GM18508 (cell line): ENCODE measurements around the gene BPIFB6.

Experiments used
- ATAC-seq: cut with Tn5 transposase; IDR thresholded peaks from one replicate; pipeline ENCODE4 v1.9.1; 2021; ENCODE audit warnings: moderate number of reproducible peaks; ENCODE audit not compliant: insufficient read depth, unreplicated experiment

BPIFB6 gene

DNA sequence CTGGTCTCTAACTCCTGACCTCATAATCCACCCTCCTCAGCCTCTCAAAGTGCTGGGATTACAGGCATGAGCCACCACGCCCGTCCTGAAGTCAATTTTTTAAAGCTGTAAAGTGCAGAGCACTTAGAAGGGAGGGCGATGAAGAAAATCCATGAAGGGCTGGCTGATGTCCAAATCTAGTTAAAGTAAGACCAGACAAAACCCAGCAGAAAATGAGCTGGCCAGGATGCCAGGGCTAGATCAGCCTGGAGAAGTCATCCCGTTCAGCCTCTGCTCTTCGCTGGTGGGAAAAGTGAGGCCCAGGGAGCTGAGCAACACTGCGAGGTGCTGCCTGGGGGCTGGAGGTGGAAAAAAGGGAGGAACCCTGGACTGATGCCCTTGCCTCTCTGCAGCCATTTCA lies 51.1 kb downstream of the BPIFB6 start:
- ATAC-seq = no peak

DNA sequence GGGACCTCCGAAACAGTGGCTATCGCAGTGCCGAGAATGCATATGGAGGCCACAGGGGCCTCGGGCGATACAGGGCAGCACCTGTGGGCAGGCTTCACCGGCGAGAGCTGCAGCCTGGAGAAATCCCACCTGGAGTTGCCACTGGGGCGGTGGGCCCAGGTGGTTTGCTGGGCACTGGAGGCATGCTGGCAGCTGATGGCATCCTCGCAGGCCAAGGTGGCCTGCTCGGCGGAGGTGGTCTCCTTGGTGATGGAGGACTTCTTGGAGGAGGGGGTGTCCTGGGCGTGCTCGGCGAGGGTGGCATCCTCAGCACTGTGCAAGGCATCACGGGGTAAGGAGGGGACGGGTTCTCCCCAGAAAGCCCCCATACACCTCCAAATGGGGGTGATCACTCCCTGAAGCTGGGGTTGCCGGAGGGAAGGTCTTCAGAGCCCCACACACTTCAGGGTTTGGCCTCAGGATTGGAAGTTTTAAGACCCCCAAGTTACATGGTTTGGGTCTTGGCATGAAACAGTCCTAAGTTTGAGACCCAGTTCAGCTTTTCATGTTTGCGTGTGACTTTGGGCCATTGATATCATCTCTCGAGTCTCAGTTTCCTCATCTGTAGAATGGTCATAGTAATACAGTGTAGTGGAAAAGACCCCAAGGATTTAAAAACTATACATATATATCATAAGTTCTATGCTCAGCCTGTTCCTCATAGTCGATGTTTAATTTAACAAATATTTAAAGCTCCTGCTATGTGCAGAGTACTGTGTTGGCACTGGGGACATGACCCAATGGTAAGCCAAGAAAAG lies 52.3 kb downstream of the BPIFB6 start:
- no peak for ATAC-seq

DNA sequence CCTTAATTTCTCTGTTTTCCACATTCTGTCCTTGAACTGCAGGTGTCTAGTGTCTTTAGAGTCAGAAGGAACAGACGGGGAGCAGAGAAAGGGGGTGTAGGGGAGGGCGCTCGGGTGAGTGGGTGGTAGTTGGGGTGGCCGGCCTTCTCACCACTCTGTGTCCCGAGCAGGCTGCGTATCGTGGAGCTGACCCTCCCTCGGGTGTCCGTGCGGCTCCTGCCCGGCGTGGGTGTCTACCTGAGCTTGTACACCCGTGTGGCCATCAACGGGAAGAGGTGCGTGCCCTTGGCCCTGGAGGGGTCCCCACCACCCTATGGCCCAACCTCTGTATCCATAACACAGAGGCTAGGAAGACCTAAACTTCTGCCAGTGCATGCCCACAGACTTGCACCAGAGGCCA lies 53.3 kb downstream of the BPIFB6 start:
- ATAC-seq = no peak

DNA sequence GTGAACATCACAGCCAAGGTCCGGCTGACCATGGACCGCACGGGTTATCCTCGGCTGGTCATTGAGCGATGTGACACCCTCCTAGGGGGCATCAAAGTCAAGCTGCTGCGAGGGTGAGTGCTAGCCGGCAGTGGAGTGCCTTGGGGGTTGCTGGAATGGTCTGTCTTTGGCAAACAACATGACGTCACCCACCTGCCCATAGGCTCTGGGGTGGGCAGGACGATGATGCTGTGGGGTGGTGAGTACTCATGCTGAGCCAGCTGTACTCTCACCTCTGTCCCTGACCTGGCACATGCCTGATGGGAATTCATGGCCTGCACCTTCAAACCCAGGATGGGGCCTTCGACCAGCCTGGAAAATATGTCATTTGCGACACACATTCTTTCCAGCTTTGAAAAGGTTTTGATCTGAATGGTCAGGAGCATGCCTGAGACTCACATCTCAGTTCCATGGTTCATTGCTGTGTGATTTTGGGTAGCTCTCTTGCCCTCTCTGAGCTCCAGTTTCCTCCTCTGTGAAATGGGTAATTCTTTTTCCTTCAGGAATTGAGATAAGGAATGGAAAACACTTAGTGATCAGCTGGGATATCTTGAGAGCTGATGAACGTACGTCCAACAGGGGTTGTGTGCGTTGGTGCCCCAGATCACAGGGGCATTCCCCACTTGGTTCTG lies 54.7 kb downstream of the BPIFB6 start:
- no peak for ATAC-seq

DNA sequence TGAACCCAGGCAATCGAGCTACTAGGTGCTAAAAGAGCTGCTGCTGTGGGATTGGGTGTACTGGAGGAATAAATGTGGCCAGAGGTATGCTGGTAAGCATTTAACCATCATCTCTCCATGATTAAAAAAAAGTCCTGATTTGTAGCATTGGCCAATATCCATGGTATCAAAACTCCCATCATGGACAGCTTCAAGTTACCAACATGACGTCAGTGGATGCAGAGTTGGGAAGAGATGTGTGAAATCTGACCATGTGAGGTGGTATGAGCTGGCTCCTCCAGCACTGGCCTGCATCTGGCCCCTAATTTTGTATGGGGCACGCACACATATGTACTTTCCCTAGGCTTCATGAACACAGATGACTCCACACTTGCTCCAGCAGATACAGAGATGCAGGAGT lies 59.7 kb downstream of the BPIFB6 start:
- no peak for ATAC-seq

DNA sequence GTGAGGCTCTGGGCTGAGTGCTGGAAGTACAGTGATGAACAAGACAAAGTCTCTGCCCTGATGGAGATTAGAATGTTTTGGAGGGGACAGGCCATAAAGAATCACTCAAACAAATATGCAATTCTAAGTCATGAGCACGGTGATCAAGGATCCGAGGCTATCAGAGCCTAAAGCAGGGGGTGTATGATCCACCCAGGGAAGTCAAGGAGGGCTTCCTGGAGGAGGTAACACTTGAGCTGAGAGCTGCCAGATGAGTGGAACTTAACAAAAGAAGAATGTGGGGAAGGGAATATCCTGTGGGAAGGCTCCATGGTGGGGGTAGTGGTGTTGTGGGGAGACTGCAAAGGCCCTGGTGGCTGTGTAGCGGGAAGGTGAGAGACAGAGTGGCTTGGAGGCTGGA lies 60.2 kb downstream of the BPIFB6 start:
- no peak for ATAC-seq

DNA sequence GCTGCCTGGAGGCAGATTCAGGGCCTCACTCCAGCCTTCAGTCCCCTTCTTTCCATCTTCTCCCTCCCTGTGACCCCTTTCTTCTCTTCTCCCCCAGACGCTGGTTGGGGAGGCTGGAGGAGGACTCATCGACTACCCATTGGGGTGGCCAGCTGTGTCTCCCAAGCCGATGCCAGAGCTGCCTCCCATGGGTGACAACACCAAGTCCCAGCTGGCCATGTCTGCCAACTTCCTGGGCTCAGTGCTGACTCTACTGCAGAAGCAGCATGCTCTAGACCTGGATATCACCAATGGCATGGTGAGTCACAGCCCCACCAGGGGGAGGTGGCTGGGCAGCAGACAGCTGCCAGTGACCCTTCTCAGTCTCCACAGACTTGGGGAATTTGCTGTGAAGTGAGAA lies 60.9 kb downstream of the BPIFB6 start:
- ATAC-seq = no peak

DNA sequence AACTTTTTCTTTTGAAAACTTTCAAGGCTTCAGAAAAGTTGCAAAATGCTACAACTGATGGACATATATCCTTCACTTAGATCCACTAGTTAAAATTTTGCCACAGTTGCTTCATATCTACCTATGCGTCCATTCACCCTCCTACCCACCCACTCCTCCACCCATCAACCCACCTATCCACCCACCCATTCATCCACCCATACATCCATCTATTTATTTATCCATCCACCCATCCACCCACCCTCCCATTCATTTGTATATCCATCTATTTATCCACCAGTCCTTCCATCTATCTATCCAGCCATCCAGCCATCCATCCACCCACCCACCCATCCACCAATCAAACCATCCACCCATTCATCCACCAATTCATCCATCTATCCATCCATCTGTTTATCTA lies 61.6 kb downstream of the BPIFB6 start:
- no peak for ATAC-seq

DNA sequence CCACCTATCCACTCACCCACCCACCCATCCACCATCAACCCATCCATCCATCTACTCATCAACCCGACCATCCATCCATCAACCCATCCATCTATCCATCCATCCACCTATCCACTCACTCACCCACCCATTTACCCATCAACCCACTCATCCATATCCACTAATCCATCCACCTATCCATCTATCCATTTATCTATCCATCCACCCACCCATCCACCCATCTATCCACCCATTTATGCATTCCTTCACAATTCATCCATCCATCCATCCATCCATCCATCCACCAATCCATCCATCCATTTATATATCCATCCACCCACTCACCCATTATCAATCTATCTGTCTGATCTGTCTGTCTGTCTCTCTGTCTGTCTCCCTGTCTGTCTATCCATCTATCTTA lies 62.1 kb downstream of the BPIFB6 start:
- no peak for ATAC-seq
